Retinal pigment epithelial cell (primary cell): ENCODE measurements around the gene TMEM171.

Source experiments
- DNase-seq: peaks from one replicate; pipeline ENCODE4 v3.0.0-alpha.2; 2010; ENCODE audit warnings: low read depth
- H3K4me3 ChIP-seq: 2 replicates; pipeline ENCODE4 v1.5.1; 2011; ENCODE audit warnings: mild to moderate bottlenecking, low read length, control low read depth, moderate library complexity
- CTCF ChIP-seq: conservative IDR thresholded peaks from 2 replicates; pipeline ENCODE4 v1.5.1; 2011; ENCODE audit warnings: low read depth, low read length, control low read depth, inconsistent platforms

TMEM171 gene

GRCh38 chr5:73119451-73120157 is 771 bp upstream of the TMEM171 start:
- TF ChIP-seq CTCF, result no peak
- H3K4me3 ChIP-seq, result no peak overlapping the region
- DNase-seq, result no peak

GRCh38 chr5:73121119-73121463 is 716 bp downstream of the TMEM171 start:
- TF ChIP-seq CTCF, result no peak
- H3K4me3 ChIP-seq, result peak overlapping the region; percentile 71
- DNase-seq, result no peak

DNA sequence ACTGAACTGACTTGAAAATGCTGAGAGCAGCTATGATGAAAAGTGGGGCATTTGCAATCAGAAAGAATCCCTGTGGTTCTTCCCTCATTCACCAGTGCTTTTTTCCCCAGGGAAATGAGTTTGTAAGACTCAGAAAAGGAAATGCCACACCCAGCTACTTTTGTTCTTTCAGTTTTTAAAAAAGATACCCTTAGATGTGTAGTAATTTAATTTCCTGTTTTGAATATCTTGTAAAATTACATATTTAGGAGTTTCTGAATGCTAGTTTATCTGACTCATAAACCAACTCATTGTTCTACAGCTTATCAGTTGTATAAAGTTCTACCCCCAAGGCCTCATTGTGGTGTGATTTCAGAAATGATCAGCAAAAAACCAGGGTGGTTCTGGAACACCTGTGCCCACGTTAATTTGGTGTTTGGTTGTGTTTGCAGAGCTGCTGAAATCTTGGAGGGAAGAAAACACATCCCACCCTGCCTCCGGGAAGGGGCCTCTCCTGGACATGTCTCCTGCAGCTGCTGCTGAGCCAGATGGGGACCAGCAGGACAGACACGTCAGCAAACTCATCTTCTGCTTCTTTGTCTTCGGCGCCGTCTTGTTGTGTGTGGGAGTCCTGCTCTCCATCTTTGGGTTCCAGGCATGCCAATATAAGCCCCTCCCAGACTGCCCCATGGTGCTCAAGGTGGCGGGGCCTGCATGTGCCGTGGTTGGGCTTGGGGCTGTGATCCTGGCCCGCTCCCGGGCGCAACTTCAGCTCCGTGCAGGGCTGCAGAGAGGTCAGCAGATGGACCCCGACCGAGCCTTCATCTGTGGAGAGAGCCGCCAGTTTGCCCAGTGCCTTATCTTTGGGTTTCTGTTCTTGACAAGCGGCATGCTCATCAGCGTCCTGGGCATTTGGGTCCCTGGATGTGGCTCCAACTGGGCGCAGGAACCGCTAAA is 2.8 kb downstream of the TMEM171 start:
- no peak overlapping the region for H3K4me3 ChIP-seq
- DNase-seq, result no peak
- no peak for TF ChIP-seq CTCF

GRCh38 chr5:73125289-73125688 is 4.9 kb downstream of the TMEM171 start:
- TF ChIP-seq CTCF, result no peak
- no peak overlapping the region for H3K4me3 ChIP-seq
- no peak for DNase-seq

DNA sequence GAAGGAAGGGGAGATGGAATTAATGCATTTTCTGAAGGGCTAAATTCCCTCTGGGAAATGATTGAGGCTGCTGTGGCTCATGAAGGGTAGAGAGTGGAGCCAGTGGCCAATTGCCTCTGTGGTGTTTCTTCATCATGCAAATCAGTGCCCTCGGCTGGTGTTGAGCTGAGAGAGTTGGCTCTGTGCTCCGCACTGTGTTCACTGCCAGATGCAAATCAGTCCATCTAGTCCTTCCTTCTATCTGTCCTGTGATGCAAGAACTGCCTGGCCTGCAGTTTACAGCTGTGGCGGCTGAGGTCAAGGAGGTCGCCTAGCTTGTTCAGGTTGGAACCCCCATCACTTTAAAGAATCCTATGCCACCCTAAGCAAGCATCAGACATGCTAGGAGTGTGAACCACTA is 6.0 kb downstream of the TMEM171 start:
- TF ChIP-seq CTCF, result no peak
- no peak for DNase-seq
- H3K4me3 ChIP-seq, result no peak overlapping the region

DNA sequence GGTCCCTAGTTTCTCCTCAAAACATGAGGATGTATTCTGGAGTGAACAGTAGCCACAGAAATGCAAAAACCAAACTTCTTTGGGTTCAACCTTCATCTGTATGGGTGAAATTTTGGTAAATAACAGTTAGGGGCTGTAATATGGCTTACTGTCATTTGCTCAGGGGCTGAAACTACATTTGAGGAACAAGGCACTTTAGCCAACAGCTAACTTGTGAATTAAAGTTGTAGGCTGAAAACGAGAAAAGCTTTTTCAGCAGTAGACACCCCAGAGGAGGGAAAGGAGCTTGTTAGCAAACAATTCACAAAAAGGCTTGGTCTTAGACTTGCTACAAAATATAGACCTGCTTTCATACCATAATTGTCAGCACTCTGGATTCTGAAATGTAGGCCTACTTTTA is 6.6 kb downstream of the TMEM171 start:
- no peak for TF ChIP-seq CTCF
- no peak for DNase-seq
- H3K4me3 ChIP-seq, result no peak overlapping the region
